Measurements from ENCODE around the gene C14orf180. TPM values are rescaled to one million over a fixed set of nuclear protein-coding genes. Genes with fewer than 3 reads are reported as not detected.

C14orf180 gene
- total and polyA plus RNA-seq, 2 experiments from 2014 or later = not detected

- H3K27me3 ChIP-seq (replicated peaks; ENCODE audit: insufficient read depth) = peaks cover 3% of the 10 kb centered on the region
- H4K20me1 ChIP-seq (ENCODE audit: insufficient read depth) = no peaks in the 10 kb centered on the region
- H3K36me3 ChIP-seq (ENCODE audit: low read depth) = no peaks in the 10 kb centered on the region
- no peaks in the 10 kb centered on the region for H3K79me2 ChIP-seq (ENCODE audit: insufficient read depth)
- no peak overlapping the region for H3K9ac ChIP-seq
- H3K4me1 ChIP-seq (ENCODE audit: insufficient read depth) = no peaks in the 10 kb centered on the region
- H2AFZ ChIP-seq = no peak overlapping the region
- H3F3A ChIP-seq (ENCODE audit: insufficient read depth) = no peaks in the 10 kb centered on the region
- in situ Hi-C loops (cut with MboI) = no loop called here
- no peak for DNase-seq
- no peaks in the 10 kb centered on the region for H3K9me3 ChIP-seq (ENCODE audit: low read depth)
- H3K4me2 ChIP-seq (ENCODE audit: unreplicated experiment) = no peak overlapping the region
- WGBS, 2 experiments (ENCODE audit: low coverage in 1 of 2, low lambda C conversion rate in 2 of 2, missing lambda C conversion rate in 2 of 2) = 30 to 38% methylated on average over 10 to 16 of the region's 16 CpGs
- H3K4me3 ChIP-seq = no peak overlapping the region
- H3K9me2 ChIP-seq (ENCODE audit: insufficient read depth) = no peaks in the 10 kb centered on the region
- TF ChIP-seq EZH2phosphoT487 (IDR thresholded peaks at IDR 0.05; ENCODE audit: insufficient read depth, low read depth) = no peak
- TF ChIP-seq EZH2 (IDR thresholded peaks at IDR 0.05; ENCODE audit: insufficient read depth, poor library complexity, severe bottlenecking) = no peak
- H3K27ac ChIP-seq = no peak overlapping the region
These were observed 8.3 kb upstream of the C14orf180 start for GRCh38 chr14:104571246-104571645.

- H3K79me2 ChIP-seq (ENCODE audit: insufficient read depth) = no peaks in the 10 kb centered on the region
- H3K27me3 ChIP-seq (replicated peaks; ENCODE audit: insufficient read depth) = peaks cover 3% of the 10 kb centered on the region
- in situ Hi-C loops (cut with MboI) = no loop called here
- H3K27ac ChIP-seq = no peak overlapping the region
- no peaks in the 10 kb centered on the region for H3K36me3 ChIP-seq (ENCODE audit: low read depth)
- WGBS, 2 experiments (ENCODE audit: low coverage in 1 of 2, low lambda C conversion rate in 2 of 2, missing lambda C conversion rate in 2 of 2) = 57 to 59% methylated on average over 10 to 11 of the region's 11 CpGs
- no peaks in the 10 kb centered on the region for H3F3A ChIP-seq (ENCODE audit: insufficient read depth)
- no peak for DNase-seq
- H4K20me1 ChIP-seq (ENCODE audit: insufficient read depth) = no peaks in the 10 kb centered on the region
- H3K9me3 ChIP-seq (ENCODE audit: low read depth) = no peaks in the 10 kb centered on the region
- H2AFZ ChIP-seq = no peak overlapping the region
- H3K9ac ChIP-seq = no peak overlapping the region
- no peaks in the 10 kb centered on the region for H3K9me2 ChIP-seq (ENCODE audit: insufficient read depth)
- no peak overlapping the region for H3K4me3 ChIP-seq
- H3K4me1 ChIP-seq (ENCODE audit: insufficient read depth) = no peaks in the 10 kb centered on the region
- TF ChIP-seq EZH2 (IDR thresholded peaks at IDR 0.05; ENCODE audit: insufficient read depth, poor library complexity, severe bottlenecking) (no peak), EZH2phosphoT487 (IDR thresholded peaks at IDR 0.05; ENCODE audit: insufficient read depth, low read depth) (no peak)
- H3K4me2 ChIP-seq (ENCODE audit: unreplicated experiment) = no peak overlapping the region
These were observed 7.4 kb upstream of the C14orf180 start for GRCh38 chr14:104572024-104572626.

- Histone ChIP-seq H4K20me1 (ENCODE audit: insufficient read depth) (no peaks in the 10 kb centered on the region), H3F3A (ENCODE audit: insufficient read depth) (no peaks in the 10 kb centered on the region), H3K9me2 (ENCODE audit: insufficient read depth) (no peaks in the 10 kb centered on the region), H3K79me2 (ENCODE audit: insufficient read depth) (no peaks in the 10 kb centered on the region), H2AFZ (no peak overlapping the region), H3K9ac (no peak overlapping the region), H3K27me3 (replicated peaks; ENCODE audit: insufficient read depth) (peaks cover 3% of the 10 kb centered on the region), H3K4me3 (no peak overlapping the region), H3K4me2 (ENCODE audit: unreplicated experiment) (no peak overlapping the region), H3K9me3 (ENCODE audit: low read depth) (no peaks in the 10 kb centered on the region), H3K36me3 (ENCODE audit: low read depth) (no peaks in the 10 kb centered on the region), H3K4me1 (ENCODE audit: insufficient read depth) (no peaks in the 10 kb centered on the region), H3K27ac (no peak overlapping the region)
- DNase-seq = no peak
- TF ChIP-seq EZH2 (IDR thresholded peaks at IDR 0.05; ENCODE audit: insufficient read depth, poor library complexity, severe bottlenecking) = no peak
- no peak for TF ChIP-seq EZH2phosphoT487 (IDR thresholded peaks at IDR 0.05; ENCODE audit: insufficient read depth, low read depth)
- 46 to 48% methylated on average over 7 of the region's 7 CpGs for WGBS, 2 experiments (ENCODE audit: low coverage in 1 of 2, low lambda C conversion rate in 2 of 2, missing lambda C conversion rate in 2 of 2)
- in situ Hi-C loops (cut with MboI) = no loop called here
These were observed 6.9 kb upstream of the C14orf180 start for GRCh38 chr14:104572668-104573067.

- Histone ChIP-seq H4K20me1 (ENCODE audit: insufficient read depth) (no peaks in the 10 kb centered on the region), H3F3A (ENCODE audit: insufficient read depth) (no peaks in the 10 kb centered on the region), H3K9me2 (ENCODE audit: insufficient read depth) (no peaks in the 10 kb centered on the region), H3K4me2 (ENCODE audit: unreplicated experiment) (no peak overlapping the region), H3K27ac (no peak overlapping the region), H3K36me3 (ENCODE audit: low read depth) (no peaks in the 10 kb centered on the region), H3K27me3 (replicated peaks; ENCODE audit: insufficient read depth) (no peaks in the 10 kb centered on the region; the same call in 1 of the 2 replicates), H3K4me3 (no peak overlapping the region), H3K9ac (no peak overlapping the region), H3K9me3 (ENCODE audit: low read depth) (no peaks in the 10 kb centered on the region), H3K79me2 (ENCODE audit: insufficient read depth) (no peaks in the 10 kb centered on the region), H3K4me1 (ENCODE audit: insufficient read depth) (no peaks in the 10 kb centered on the region), H2AFZ (no peak overlapping the region)
- in situ Hi-C loops (cut with MboI) = no loop called here
- TF ChIP-seq EZH2 (IDR thresholded peaks at IDR 0.05; ENCODE audit: insufficient read depth, poor library complexity, severe bottlenecking) (no peak), EZH2phosphoT487 (IDR thresholded peaks at IDR 0.05; ENCODE audit: insufficient read depth, low read depth) (no peak)
- no peak for DNase-seq
- 41 to 45% methylated on average over 9 of the region's 9 CpGs for WGBS, 2 experiments (ENCODE audit: low coverage in 1 of 2, low lambda C conversion rate in 2 of 2, missing lambda C conversion rate in 2 of 2)
These were observed 5.6 kb upstream of the C14orf180 start for GRCh38 chr14:104573930-104574329.
